Mesendoderm (in vitro differentiated cells): Measurements from ENCODE around the gene SVOPL. TPM values are rescaled to one million over a fixed set of nuclear protein-coding genes. Genes with fewer than 3 reads are reported as not detected.

ENCODE experiments used
- DNase-seq: peaks from one replicate; pipeline ENCODE4 v3.0.0; 2013
- H2AK5ac ChIP-seq: 2 replicates; pipeline ENCODE4 v1.6.1; 2013; ENCODE audit warnings: low read length, inconsistent platforms
- H2BK120ac ChIP-seq: 2 replicates; pipeline ENCODE4 v1.6.1; 2013; ENCODE audit warnings: low read depth, mild to moderate bottlenecking, low read length, moderate library complexity, mixed read lengths
- H2BK15ac ChIP-seq: replicated peaks from 2 replicates; pipeline ENCODE4 v1.6.1; 2013; ENCODE audit warnings: low read depth, mild to moderate bottlenecking, moderate library complexity
- H2BK5ac ChIP-seq: 2 replicates; pipeline ENCODE4 v1.6.1; 2013; ENCODE audit warnings: low read length, inconsistent platforms
- H3K18ac ChIP-seq: 2 replicates; pipeline ENCODE4 v1.6.1; 2013; ENCODE audit warnings: mild to moderate bottlenecking, low read length, mixed read lengths
- H3K23ac ChIP-seq: one replicate; pipeline ENCODE4 v1.6.1; 2013; ENCODE audit warnings: low read length
- H3K27ac ChIP-seq: 2 replicates; pipeline ENCODE4 v1.5.1; 2013; ENCODE audit warnings: low read depth, mild to moderate bottlenecking, inconsistent platforms, low read length, moderate library complexity
- H3K27me3 ChIP-seq: 2 replicates; pipeline ENCODE4 v1.6.1; 2013; ENCODE audit warnings: low read length, control low read depth, mild to moderate bottlenecking, inconsistent platforms; ENCODE audit not compliant: insufficient read depth, poor library complexity
- H3K36me3 ChIP-seq: 2 replicates; pipeline ENCODE4 v1.6.1; 2013; ENCODE audit warnings: low read length, inconsistent platforms; ENCODE audit not compliant: control insufficient read depth, insufficient read depth
- H3K4ac ChIP-seq: one replicate; pipeline ENCODE4 v1.6.1; 2013; ENCODE audit warnings: low read depth, mild to moderate bottlenecking, low read length, moderate library complexity
- H3K4me1 ChIP-seq: 2 replicates; pipeline ENCODE4 v1.6.1; 2013; ENCODE audit warnings: low read depth, low read length, inconsistent platforms; ENCODE audit not compliant: control insufficient read depth
- H3K4me2 ChIP-seq: 2 replicates; pipeline ENCODE4 v1.6.1; 2013; ENCODE audit warnings: low read length
- H3K4me3 ChIP-seq: 2 replicates; pipeline ENCODE4 v1.5.1; 2013; ENCODE audit warnings: mild to moderate bottlenecking, low read length
- H3K56ac ChIP-seq: one replicate; pipeline ENCODE4 v1.6.1; 2013; ENCODE audit warnings: low read length
- H3K79me1 ChIP-seq: 2 replicates; pipeline ENCODE4 v1.6.1; 2013; ENCODE audit warnings: low read length, inconsistent platforms
- H3K79me2 ChIP-seq: 2 replicates; pipeline ENCODE4 v1.6.1; 2013; ENCODE audit warnings: mild to moderate bottlenecking, low read length; ENCODE audit not compliant: control insufficient read depth, insufficient read depth
- H3K9ac ChIP-seq: 2 replicates; pipeline ENCODE4 v1.6.1; 2013; ENCODE audit warnings: low read length, inconsistent platforms
- H4K5ac ChIP-seq: one replicate; pipeline ENCODE4 v1.6.1; 2013; ENCODE audit warnings: low read length
- H4K8ac ChIP-seq: one replicate; pipeline ENCODE4 v1.6.1; 2013; ENCODE audit warnings: low read depth, mild to moderate bottlenecking, control low read depth, low read length, moderate library complexity
- WGBS: extraction: QIAGEN DNeasy Blood & Tissue Kit; methylation state at CpG from one replicate; pipeline ENCODE4 v1.1.7; 2013; ENCODE audit warnings: low lambda C conversion rate, missing lambda C conversion rate; ENCODE audit not compliant: insufficient coverage; ENCODE audit errors: extremely low coverage; 5-methylcytosine and 5-hydroxymethylcytosine counted together
- polyA plus RNA-seq, 2 experiments: library from polyadenylated mRNA; stranded (reverse); fragments of 200-250 nt; gene quantifications; one replicate each; pipeline ENCODE4 v1.2.3, GENCODE V29; 2013

Gene SVOPL
- 1.2 TPM for polyA plus RNA-seq (2013, experiment 1 of 2)
- 0.99 TPM for polyA plus RNA-seq (2013, experiment 2 of 2)

GRCh38 chr7:138700857-138701536 is at the start of gene SVOPL:
SVOPL (minus strand) TSS chr7:138701362; CDS start chr7:138679045, 22,317 bp downstream.
- WGBS = no CpG with 5 or more reads among the region's 7 CpGs
- H3K9ac ChIP-seq = no peak within 1 kb of the TSS

GRCh38 chr7:138750473-138750872 is 49.3 kb upstream of the SVOPL start:
- Histone ChIP-seq H2BK5ac (no peak overlapping the region), H3K36me3 (no peaks in the 10 kb centered on the region), H3K18ac (no peak overlapping the region), H4K8ac (no peak overlapping the region), H2BK120ac (no peak overlapping the region), H3K56ac (no peak overlapping the region), H3K23ac (no peak overlapping the region), H3K27ac (no peak overlapping the region), H3K4me3 (no peak overlapping the region), H3K4me1 (peaks cover 5% of the 10 kb centered on the region), H4K5ac (no peak overlapping the region), H3K4me2 (no peak overlapping the region), H3K9ac (no peak overlapping the region), H3K79me2 (no peaks in the 10 kb centered on the region), H3K27me3 (no peaks in the 10 kb centered on the region), H2AK5ac (no peak overlapping the region), H2BK15ac (no peak overlapping the region), H3K4ac (no peak overlapping the region), H3K79me1 (no peaks in the 10 kb centered on the region)
- DNase-seq = no peak
- WGBS = no CpG with 5 or more reads among the region's 15 CpGs

More at GRCh38 chr7:138700857-138701536, at the start of gene SVOPL:
- no peak within 1 kb of the TSS for H3K56ac ChIP-seq
- no peaks in the 10 kb centered on the region for H3K4me1 ChIP-seq
- no peak within 1 kb of the TSS for H3K4me3 ChIP-seq
- DNase-seq = no peak
- no peaks in the 10 kb centered on the region for H3K79me1 ChIP-seq
- no peak within 1 kb of the TSS for H4K8ac ChIP-seq
- no peak within 1 kb of the TSS for H3K18ac ChIP-seq
- H3K79me2 ChIP-seq = no peaks in the 10 kb centered on the region
- H2BK15ac ChIP-seq = no peak within 1 kb of the TSS
- H3K23ac ChIP-seq = no peak within 1 kb of the TSS
- H3K4ac ChIP-seq = no peak within 1 kb of the TSS
- H3K27ac ChIP-seq = no peak within 1 kb of the TSS
- no peak within 1 kb of the TSS for H3K4me2 ChIP-seq
- H2AK5ac ChIP-seq = no peak within 1 kb of the TSS
- H2BK120ac ChIP-seq = no peak within 1 kb of the TSS
- H3K27me3 ChIP-seq = no peaks in the 10 kb centered on the region
- no peak within 1 kb of the TSS for H4K5ac ChIP-seq
- H2BK5ac ChIP-seq = no peak within 1 kb of the TSS
- H3K36me3 ChIP-seq = no peaks in the 10 kb centered on the region

GRCh38 chr7:138749960-138750359 is 48.8 kb upstream of the SVOPL start:
- Histone ChIP-seq H3K79me2 (no peaks in the 10 kb centered on the region), H3K27me3 (no peaks in the 10 kb centered on the region), H4K5ac (no peak overlapping the region), H2BK5ac (no peak overlapping the region), H3K79me1 (no peaks in the 10 kb centered on the region), H2AK5ac (no peak overlapping the region), H3K27ac (no peak overlapping the region), H3K9ac (no peak overlapping the region), H2BK15ac (no peak overlapping the region), H3K56ac (no peak overlapping the region), H3K18ac (no peak overlapping the region), H3K4me1 (peaks cover 3% of the 10 kb centered on the region), H3K4me3 (no peak overlapping the region), H3K4me2 (no peak overlapping the region), H3K23ac (no peak overlapping the region), H2BK120ac (no peak overlapping the region), H3K4ac (no peak overlapping the region), H4K8ac (no peak overlapping the region), H3K36me3 (no peaks in the 10 kb centered on the region)
- DNase-seq = no peak
- no CpG with 5 or more reads among the region's 3 CpGs for WGBS

GRCh38 chr7:138748666-138749065 is 47.5 kb upstream of the SVOPL start:
- H3K27me3 ChIP-seq = no peaks in the 10 kb centered on the region
- no peak overlapping the region for H2AK5ac ChIP-seq
- H3K56ac ChIP-seq = no peak overlapping the region
- no CpG with 5 or more reads among the region's 6 CpGs for WGBS
- H3K4ac ChIP-seq = no peak overlapping the region
- H3K4me1 ChIP-seq = peaks cover 3% of the 10 kb centered on the region
- no peak overlapping the region for H2BK15ac ChIP-seq
- no peak overlapping the region for H3K27ac ChIP-seq
- H3K4me2 ChIP-seq = no peak overlapping the region
- H2BK120ac ChIP-seq = no peak overlapping the region
- no peak overlapping the region for H3K18ac ChIP-seq
- no peaks in the 10 kb centered on the region for H3K79me2 ChIP-seq
- H3K23ac ChIP-seq = no peak overlapping the region
- no peak for DNase-seq
- H2BK5ac ChIP-seq = no peak overlapping the region
- H3K36me3 ChIP-seq = no peaks in the 10 kb centered on the region
- no peak overlapping the region for H4K8ac ChIP-seq
- no peaks in the 10 kb centered on the region for H3K79me1 ChIP-seq
- no peak overlapping the region for H3K9ac ChIP-seq
- H3K4me3 ChIP-seq = no peak overlapping the region
- no peak overlapping the region for H4K5ac ChIP-seq

- H2BK15ac ChIP-seq = no peak overlapping the region
- no peaks in the 10 kb centered on the region for H3K27me3 ChIP-seq
- DNase-seq = no peak
- H3K56ac ChIP-seq = no peak overlapping the region
- no peak overlapping the region for H2AK5ac ChIP-seq
- no peak overlapping the region for H2BK5ac ChIP-seq
- no peak overlapping the region for H4K8ac ChIP-seq
- no peaks in the 10 kb centered on the region for H3K79me1 ChIP-seq
- H3K27ac ChIP-seq = no peak overlapping the region
- H4K5ac ChIP-seq = no peak overlapping the region
- H3K23ac ChIP-seq = no peak overlapping the region
- no peaks in the 10 kb centered on the region for H3K79me2 ChIP-seq
- no peaks in the 10 kb centered on the region for H3K4me1 ChIP-seq
- H3K36me3 ChIP-seq = no peaks in the 10 kb centered on the region
- H3K4me3 ChIP-seq = no peak overlapping the region
- H3K18ac ChIP-seq = no peak overlapping the region
- no peak overlapping the region for H3K9ac ChIP-seq
- no peak overlapping the region for H3K4me2 ChIP-seq
- H2BK120ac ChIP-seq = no peak overlapping the region
- H3K4ac ChIP-seq = no peak overlapping the region
- no CpG with 5 or more reads among the region's 4 CpGs for WGBS
Measured at GRCh38 chr7:138746073-138746472, 44.9 kb upstream of the SVOPL start.

GRCh38 chr7:138745189-138745588 is 44.0 kb upstream of the SVOPL start:
- no peak overlapping the region for H3K27ac ChIP-seq
- H2BK5ac ChIP-seq = no peak overlapping the region
- no peak overlapping the region for H4K8ac ChIP-seq
- no peaks in the 10 kb centered on the region for H3K27me3 ChIP-seq
- no peak overlapping the region for H4K5ac ChIP-seq
- no peak overlapping the region for H2BK120ac ChIP-seq
- H3K56ac ChIP-seq = no peak overlapping the region
- H3K18ac ChIP-seq = no peak overlapping the region
- no peak for DNase-seq
- no peaks in the 10 kb centered on the region for H3K4me1 ChIP-seq
- no peak overlapping the region for H3K4me2 ChIP-seq
- no peak overlapping the region for H3K9ac ChIP-seq
- no peak overlapping the region for H3K4ac ChIP-seq
- no peak overlapping the region for H2AK5ac ChIP-seq
- H3K79me1 ChIP-seq = no peaks in the 10 kb centered on the region
- no peak overlapping the region for H3K4me3 ChIP-seq
- H3K36me3 ChIP-seq = no peaks in the 10 kb centered on the region
- H2BK15ac ChIP-seq = no peak overlapping the region
- H3K23ac ChIP-seq = peak overlapping the region; percentile 66
- no peaks in the 10 kb centered on the region for H3K79me2 ChIP-seq
- WGBS = no CpG with 5 or more reads among the region's 7 CpGs
